NCI-H69 (cell line): Measurements from ENCODE around the gene CEP170B.
"Not testable (repeated sequence)": the region's sequence is repeated elsewhere in the genome, so short reads cannot be mapped to it uniquely, and the experiment has no call there.

Experiments used
- DNase-seq: peaks from one replicate; lab custom pipeline; 2025; lab: John Stamatoyannopoulos, UW

The CEP170B gene

DNA sequence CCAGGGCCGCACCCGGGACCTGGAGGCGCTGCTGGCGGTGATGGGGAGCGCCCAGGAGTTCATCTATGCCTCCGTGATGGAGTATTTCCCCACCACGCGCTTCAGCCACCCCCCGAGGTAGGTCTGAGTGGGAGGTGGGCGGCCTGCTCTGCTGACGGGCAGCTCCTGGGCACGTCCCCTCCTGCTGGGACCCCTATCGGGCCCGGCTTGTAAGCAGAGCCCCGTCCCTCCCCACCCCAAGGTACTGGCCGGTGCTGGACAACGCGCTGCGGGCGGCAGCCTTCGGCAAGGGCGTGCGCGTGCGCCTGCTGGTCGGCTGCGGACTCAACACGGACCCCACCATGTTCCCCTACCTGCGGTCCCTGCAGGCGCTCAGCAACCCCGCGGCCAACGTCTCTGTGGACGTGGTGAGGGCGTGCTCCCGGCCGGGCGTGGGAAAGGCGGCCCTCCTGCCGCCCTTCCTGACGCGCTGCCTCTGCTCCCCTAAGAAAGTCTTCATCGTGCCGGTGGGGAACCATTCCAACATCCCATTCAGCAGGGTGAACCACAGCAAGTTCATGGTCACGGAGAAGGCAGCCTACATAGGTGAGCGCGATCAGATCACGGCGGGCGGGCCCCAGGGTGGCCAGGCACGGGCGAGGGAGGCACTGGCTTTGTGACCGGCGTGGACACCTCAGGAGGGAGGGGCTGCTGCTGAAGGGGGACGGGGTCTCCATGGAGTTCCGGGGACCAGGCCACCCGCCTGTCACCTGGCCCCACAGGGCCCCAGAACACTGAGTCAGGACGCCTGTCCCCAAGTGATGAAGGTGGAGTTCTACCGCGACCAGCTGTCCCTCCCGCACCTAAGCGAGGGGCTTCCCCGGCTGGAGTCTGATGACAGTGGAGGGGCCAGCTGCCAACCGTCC is 67.0 kb downstream of the CEP170B start:
- DNase-seq = no peak

DNA sequence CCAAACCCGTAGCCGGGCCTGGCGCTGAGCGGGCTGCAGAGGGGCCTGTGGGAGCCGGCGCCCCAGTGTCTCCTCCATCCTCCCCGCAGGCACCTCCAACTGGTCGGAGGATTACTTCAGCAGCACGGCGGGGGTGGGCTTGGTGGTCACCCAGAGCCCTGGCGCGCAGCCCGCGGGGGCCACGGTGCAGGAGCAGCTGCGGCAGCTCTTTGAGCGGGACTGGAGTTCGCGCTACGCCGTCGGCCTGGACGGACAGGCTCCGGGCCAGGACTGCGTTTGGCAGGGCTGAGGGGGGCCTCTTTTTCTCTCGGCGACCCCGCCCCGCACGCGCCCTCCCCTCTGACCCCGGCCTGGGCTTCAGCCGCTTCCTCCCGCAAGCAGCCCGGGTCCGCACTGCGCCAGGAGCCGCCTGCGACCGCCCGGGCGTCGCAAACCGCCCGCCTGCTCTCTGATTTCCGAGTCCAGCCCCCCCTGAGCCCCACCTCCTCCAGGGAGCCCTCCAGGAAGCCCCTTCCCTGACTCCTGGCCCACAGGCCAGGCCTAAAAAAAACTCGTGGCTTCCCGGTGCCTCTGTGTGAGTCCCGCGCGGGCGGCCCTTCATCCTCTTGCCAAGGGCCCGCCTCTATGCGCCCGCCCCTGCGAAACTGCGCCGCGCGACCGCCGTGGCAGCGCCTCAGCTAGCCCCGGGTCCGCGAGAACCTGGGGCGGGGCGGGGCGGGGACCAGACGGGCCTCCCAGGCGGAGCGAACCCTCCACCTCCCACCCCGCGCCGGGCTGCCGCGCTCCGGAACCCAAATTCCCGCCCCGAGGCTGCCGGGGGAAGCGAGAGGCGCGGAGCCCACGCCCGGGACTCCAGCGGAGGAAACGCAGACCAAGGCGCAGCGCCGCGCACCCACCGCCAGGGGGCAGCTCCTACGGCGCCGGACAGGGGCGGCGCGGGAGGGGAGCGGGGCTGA is 67.9 kb downstream of the CEP170B start:
- peak; percentile 85 for DNase-seq

DNA sequence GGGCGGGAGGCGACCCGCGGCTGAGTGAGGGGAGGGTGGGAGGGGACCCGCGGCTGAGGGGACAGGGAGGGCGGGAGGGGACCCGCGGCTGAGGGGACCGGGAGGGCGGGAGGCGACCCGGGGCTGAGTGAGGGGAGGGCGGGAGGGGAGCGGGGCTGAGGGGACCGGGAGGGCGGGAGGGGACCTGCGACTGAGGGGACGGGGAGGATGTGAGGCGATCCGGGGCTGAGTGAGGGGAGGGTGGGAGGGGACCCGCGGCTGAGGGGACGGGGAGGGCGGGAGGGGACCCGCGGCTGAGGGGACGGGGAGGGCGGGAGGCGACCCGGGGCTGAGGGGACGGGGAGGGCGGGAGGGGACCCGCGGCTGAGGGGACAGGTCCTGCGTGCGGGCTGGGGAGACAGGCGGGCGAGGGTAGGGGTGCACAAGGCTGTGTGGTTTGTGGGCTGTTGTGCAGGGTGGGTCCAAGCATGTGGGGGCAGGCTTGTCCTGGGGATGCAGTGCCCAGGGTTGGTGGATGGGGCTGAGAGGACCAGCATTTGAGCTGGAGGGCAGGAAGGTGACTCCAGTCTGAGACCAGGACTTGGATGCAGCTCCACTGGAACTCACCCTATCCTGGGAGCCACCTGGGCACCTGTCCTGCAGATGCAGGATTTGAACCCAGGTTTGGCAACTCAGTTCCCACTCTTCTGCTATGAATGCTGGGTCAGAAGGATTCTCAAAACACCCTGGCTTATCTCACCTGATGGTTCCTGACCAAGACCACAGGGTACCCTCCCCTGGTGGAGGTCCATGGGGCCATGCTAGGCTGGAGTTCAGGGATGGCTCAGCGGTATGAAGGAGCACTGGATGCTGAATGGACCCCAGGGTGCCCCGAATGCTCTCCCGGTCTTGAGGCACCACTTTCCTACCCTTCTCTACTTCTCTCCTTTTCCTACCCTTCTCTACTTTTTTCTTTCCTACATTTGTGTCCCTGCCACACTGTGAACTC is 69.0 kb downstream of the CEP170B start:
- DNase-seq = no peak

GRCh38 chr14:104935026-104935650 is 70.1 kb downstream of the CEP170B start:
- DNase-seq = peak; percentile 23

- DNase-seq = no peak
These were observed 70.9 kb downstream of the CEP170B start for GRCh38 chr14:104935955-104936354.

DNA sequence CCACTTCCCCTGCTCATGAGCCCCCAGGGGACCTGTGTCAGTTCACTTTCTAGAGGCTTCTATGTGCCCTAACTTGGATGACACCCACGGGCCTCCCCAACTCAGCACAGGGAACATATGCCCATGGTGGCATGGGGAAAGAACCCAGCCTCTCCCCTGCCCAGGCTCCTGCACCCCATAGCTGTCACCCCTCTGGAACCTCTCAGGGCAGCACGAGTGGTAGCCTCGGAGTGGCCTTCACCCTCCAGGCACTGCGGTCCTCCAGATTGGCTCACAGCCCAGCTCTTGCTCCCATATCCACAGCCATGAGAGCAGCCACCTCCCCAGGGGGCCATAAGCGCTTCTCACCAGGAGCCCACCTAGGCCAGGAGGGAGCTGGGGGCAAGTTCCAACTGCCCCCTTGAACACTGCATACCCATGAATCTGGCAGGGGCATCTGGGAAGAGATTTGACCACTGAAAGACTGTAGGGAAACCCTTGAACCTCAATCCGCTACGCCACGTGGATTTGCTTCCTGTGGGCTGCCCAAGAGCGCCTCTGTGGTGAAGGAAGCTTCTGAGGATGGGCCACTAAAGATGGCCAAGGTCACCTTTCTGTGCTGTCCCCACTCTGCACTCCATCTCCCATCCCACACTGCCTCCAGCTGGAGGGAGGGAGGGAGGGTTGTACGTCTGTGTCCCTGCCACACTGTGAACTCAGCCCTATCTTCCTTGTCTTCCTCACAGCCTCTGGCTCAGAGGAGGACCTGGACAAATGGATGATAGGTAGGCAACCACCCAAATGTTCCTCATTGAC is 71.5 kb downstream of the CEP170B start:
- DNase-seq = no peak

- no peak for DNase-seq
These were observed 72.1 kb downstream of the CEP170B start for GRCh38 chr14:104937161-104937560.

DNA sequence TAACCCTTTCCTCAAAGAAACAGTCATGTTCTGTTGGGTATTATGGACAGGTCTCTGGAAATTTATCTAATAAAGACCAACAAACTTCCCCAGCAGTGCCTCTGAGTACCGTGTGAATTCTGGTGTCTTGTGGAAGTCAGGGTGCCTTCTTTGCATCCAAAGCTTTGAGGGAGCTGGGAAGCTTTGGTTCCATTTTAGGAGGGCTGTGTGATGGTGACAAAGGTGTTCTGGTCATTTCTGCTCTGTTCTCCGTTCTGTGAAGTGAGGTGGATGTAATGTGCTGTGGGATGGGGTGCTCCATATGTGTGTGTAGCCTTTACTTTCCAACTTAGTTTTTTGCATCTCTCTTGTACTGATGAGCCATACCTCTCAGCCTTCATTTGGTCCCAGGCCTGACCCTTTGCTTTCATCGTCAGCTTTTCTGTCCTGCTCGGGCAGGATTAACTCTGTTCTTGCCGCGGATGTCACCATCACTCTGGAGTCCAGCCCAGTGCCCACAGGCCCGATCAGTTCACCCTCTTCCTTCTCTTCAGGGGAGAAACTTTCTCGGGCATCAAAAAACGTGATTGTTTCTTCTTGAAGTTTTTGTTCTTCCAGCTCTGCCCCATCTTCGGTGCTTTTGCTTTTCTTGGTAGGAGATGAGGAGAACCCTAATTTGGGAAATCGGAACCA is 72.8 kb downstream of the CEP170B start:
- no peak for DNase-seq

DNA sequence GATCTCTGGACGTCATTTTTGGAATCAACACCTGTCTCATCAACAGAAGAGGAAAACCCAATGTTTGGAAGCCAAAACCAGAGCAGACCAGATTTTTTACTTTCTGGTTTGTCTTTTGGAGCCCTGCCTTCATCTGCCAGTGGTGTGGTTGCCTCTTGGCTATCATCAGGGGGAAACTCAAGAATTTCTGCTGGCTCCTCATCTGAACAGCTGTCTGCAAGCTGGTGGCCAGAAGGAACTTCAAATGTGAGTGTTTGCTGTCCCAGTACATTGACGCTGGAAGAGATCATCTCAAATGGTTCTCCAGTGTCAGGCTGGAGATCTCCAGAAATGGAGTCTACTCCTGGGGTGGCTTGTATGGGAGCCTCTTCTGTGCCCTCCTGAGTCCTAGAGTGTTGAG is 73.4 kb downstream of the CEP170B start:
- DNase-seq = no peak

GRCh38 chr14:104938960-104939359 is 73.9 kb downstream of the CEP170B start:
- no peak for DNase-seq

GRCh38 chr14:104939666-104940410 is 74.8 kb downstream of the CEP170B start:
- DNase-seq = peak; percentile 29

DNA sequence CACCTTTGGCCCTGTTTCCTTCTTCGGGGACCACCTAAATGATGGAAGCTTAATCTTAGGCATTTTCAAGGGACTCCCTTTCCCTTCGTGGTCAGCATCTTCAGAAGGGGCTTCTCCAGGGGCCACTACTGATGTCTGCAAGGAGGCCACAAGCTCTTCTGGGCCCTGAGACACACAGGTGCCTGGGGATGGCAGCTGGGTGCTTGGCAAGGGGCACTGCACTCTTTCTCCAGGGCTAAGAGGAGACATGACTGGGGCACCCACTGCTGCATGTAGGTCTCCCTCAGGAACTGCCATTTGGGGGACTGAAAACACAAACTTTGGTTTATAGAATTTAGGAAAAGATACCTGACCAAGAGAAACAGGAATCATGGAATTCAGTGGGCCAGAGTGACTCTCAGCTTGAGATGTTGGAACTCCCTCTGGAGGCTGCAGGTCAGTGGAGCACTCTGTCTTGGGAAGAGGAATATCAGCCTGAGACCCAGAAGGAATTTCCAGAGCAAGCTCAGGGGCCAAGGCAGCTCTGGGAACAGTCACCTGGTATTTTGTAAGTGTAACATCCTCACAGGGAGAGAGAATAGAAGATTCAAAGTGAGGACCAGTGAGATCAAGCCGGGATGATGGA is 75.6 kb downstream of the CEP170B start:
- no peak for DNase-seq

- DNase-seq = no peak
These were observed 76.7 kb downstream of the CEP170B start for GRCh38 chr14:104941508-104942365.

- DNase-seq = no peak
These were observed 77.5 kb downstream of the CEP170B start for GRCh38 chr14:104942586-104942985.

DNA sequence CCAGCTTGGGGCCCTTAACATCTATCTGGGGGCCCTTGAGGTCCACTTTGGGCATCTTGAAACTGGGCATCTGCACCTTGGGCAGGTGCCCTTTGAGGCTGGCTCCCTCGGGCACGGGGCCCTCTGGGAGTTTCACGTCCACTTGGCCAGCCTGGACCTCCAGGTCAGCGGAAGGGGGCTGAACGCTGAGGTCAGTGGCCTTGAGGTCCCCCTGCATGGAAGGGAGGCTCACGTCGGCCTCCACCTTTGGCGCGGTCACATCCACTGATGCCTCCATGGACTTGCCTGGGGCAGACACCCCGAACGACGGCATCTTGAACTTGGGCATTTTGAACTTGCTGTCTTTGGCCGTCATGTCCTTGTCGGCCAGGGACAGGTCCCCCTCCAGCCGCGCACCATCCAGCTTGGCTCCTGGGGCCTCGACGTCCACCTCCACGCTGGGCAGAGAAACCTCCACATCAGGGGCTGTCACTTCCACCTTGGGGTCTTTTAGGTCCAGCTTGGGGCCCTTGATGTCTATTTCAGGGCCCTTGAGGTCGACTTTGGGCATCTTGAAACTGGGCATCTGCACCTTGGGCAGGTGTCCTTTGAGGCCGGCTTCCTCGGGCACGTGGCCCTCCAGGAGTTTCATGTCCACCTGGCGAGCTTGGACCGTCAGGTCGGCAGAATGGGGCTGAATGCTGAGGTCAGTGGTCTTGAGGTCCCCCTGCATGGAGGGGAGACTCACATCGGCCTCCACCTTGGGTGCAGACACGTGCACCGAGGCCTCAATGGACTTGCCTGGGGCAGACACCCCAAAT is 78.3 kb downstream of the CEP170B start:
- not testable (repeated sequence) for DNase-seq

GRCh38 chr14:104944016-104944308 is 78.9 kb downstream of the CEP170B start:
- not testable (repeated sequence) for DNase-seq
